OCI-LY7 (cell line): ENCODE results near the gene PACS2.

Experiments
- CTCF ChIP-seq: fragments of 200-600 bp; sonication (generic); conservative IDR thresholded peaks from 2 replicates; pipeline ENCODE4 v1.5.1; 2014; ENCODE audit warnings: mild to moderate bottlenecking, antibody characterized with exemption, low read length, moderate library complexity, mixed read lengths
- EZH2phosphoT487 ChIP-seq: fragments of 200-600 bp; sonication (generic); IDR thresholded peaks from 2 replicates; pipeline ENCODE4 v1.6.1; 2018; ENCODE audit warnings: low read depth, borderline replicate concordance, mild to moderate bottlenecking, mixed run types, antibody characterized with exemption, low read length, moderate library complexity, mixed read lengths

GRCh38 chr14:105391541-105391940 is 77.0 kb downstream of the PACS2 start:
- TF ChIP-seq CTCF (no peak), EZH2phosphoT487 (no peak)
